ENCODE results near the gene ZNF438.

The ZNF438 gene

GRCh38 chr10:30840395-30841050, 191.1 kb downstream of the ZNF438 start:
- DNase-seq = no peak

DNA sequence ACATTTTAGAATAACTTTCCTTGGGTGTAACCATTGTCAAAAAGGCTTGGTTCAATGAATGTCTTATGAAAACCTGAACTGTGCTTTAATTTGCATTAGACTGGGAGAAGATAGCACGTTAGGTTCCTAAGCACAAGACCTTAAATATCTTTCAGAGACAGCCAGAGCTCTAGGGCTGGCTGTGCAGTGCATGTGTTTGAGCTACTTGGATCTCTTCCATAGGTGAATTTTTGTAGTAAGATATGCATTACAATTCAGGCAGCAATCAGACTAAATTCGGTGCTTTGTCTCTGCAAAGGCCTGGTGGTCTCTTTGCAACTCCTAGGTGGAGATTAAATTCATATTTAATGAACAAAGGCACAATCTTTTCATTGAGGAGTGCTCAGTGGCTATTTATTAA, 192.0 kb downstream of the ZNF438 start:
- DNase-seq = no peak

GRCh38 chr10:30836406-30836805, 195.3 kb downstream of the ZNF438 start:
- DNase-seq = no peak

DNA sequence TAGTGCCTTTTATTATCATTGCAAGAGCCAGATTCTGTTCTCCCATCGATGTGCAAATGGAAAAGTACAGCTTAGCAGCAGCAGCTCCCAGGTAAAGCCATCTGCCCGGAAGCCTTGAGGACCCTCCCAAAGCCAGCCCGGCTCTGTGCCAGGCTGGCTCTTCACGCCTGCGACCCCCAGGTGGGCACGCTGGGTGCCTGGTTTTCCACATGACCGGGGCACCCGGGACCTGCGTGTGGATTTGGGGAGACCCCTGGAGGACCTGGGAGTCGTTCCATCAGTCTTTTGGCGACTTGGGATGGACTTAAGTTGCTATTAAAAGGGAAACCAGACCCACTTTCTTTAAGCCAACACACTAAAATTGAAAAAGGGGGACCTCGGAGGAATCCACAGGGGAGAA, 196.5 kb downstream of the ZNF438 start:
- DNase-seq = no peak

DNA sequence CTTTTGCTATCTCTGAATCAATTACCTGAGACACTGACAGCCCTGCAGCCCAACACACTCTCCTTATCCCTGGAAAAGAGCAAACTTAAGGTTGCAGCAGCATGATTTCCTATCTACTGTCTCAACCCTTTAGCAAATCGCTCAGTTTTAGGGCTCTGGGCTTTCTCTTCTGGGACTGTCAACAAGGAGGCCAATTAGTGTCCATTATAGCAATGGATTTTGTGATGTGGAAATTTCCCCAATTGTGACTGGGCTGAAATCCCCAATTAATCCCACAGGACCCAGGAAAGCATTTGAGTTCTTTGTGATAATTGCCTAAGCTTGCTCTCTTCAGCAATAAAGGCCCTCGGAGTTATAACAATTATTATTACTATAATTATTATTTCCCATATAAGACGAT, 197.0 kb downstream of the ZNF438 start:
- DNase-seq = no peak

DNA sequence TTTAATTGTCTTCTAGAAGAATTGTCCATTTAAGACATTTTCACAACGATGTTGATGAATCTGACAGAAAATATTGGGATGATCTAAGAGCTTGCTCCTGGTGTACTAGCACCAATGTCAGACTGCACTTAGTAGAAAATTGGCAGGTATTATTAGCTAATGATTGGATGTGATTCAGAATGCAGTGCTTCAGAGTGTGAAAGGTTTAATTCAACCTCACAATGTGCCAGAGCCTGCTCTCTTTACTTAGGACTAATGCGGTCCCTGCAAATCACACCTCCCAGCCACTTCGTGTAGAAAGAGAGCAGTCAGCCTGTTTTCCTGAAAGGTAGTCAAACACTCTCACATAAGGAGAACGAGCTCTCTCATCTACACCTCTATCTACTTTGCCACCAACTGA, 197.5 kb downstream of the ZNF438 start:
- no peak for DNase-seq

DNA sequence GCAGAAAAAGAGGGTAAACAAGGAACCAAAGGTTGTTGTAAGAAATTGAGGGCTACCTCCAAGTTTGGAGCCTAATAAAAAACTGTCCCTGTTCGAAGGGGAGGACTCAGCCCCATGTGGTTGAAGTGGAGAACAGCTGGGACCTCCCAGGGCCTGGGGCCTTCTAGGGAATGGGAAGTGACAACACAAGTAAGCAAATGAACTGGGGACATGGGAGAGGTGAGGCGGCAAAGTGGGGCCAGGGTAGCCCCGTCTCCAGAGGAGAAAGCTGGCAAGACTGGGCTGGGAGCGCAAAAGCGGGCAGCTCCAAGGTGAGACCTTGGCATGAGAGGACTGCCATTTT, 198.1 kb downstream of the ZNF438 start:
- no peak for DNase-seq

GRCh38 chr10:30832749-30833627, 198.7 kb downstream of the ZNF438 start:
- DNase-seq = no peak

- no peak for DNase-seq
Observed at GRCh38 chr10:30832001-30832748, 199.5 kb downstream of the ZNF438 start.

GRCh38 chr10:30831426-30831825, 200.2 kb downstream of the ZNF438 start:
- no peak for DNase-seq

DNA sequence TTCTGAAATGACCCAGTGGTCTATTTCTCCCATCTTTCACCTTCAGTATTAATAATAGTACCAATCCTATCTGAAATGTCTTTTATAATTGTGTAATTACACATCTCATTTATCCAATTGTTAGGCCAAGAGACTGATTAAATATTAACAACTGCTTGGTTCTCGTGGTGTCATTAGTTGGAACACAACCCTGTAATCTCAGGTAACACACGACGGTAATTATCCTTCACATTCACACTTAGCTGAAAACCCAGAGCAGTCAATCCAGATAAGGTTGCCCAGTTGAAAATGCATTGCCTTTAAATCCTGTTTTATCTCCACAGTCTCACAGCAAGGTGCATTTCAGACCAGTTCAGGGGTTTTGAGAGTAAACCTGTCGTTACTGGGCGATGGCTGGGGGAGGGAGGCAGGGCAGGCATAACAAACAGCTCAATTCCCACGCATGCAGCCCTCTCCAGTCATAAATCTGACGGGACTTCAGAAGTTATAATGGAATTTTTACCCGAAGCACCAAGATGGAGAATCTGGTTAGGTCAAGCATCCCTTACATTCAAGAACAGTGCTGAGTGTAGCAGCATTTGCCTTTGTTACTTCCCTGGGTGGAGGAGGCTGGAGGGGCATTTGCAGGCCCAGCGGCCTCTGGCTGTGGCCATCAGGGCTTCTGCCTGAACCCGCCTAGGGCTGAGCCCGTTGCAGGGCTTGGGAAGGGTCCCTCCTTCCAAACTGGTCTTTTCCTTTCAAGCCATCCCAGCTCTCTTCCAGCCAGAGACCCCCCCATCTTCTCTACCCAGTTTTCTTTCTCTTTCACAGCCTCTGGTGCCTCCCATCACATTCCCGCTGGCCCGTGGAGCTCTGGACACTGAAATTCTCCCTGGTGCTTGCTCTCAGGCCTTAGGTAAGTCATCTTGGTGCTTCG, 201.1 kb downstream of the ZNF438 start:
- no peak for DNase-seq

GRCh38 chr10:30829901-30830300, 201.8 kb downstream of the ZNF438 start:
- DNase-seq = no peak

GRCh38 chr10:30828680-30829079, 203.0 kb downstream of the ZNF438 start:
- DNase-seq = no peak

GRCh38 chr10:30828164-30828563, 203.5 kb downstream of the ZNF438 start:
- DNase-seq = no peak

GRCh38 chr10:30827531-30828120, 204.0 kb downstream of the ZNF438 start:
- no peak for DNase-seq

GRCh38 chr10:30826679-30827078, 205.0 kb downstream of the ZNF438 start:
- DNase-seq = no peak

DNA sequence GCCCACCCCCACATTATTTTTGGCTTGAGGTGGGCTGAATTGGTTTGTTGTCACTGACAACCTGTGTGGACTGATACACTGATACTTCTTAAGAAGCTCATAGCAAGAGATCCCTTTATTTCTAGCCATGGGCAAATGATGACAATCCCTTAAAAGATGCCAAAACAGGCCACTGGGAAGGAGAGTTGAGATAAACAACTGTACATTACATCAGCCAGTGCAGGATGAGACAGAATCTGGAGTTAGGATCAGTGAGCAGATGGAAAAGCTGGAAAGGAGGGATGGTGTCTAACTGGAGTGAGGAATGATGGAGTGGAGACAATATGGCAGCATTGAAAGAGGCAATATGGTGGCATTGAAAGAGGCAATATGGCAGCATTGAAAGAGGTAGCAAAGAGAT, 206.2 kb downstream of the ZNF438 start:
- DNase-seq = no peak

DNA sequence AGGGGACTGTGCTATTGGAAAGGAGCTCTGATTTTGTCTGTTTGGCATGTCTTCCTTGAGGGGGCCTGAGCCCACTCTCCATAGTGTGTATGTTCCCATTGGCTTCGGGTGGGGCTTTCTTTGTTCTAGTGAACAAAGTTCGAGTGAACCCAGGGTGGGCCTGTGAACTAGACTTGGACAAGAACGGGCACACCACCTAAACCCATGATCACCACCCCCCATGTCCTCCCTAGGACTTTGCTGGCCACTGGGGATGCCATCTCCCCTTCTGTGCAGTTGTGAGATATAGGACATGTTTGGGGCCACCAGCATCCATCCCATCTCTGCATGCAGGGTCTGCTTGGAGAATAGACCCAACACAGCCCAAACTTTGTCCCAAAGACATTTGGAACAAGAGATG, 206.6 kb downstream of the ZNF438 start:
- DNase-seq = no peak

GRCh38 chr10:30823651-30824050, 208.0 kb downstream of the ZNF438 start:
- DNase-seq = no peak

DNA sequence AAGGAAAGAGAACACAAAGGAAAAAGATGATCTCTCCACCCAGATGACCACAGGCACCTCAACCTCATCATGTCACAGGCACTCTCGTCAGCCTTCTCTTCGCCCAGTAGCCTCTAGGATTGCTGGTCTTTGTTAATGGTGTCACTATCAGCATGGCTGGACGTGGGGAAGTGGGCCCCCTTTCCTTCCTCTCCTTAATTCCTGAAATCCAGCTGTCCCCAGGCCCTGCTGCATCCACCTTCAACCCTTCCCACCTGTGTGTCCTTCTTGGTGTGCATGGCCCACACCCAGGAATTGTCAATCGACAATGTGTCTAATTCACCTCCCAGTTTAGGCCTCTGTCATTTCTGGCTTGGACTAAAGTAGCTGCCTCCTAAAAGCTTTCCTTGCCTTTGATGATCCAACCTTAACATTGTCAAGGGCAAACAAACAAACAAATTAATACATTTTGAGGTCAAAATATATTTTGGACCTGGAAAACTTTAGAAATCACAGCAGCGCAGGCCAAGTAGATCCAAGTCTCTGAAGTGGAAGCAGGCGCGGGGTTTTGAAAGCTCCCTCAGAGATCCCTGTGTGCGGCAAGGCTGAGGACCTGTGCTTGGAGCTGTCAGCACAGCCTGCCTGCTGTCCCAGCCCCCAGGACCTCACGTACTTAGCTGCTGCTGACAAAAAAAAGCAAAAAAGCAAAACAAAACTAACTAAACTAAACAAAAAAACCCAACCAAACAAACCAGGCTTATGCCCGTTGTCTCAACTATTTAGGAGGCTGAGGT, 208.8 kb downstream of the ZNF438 start:
- no peak for DNase-seq

DNA sequence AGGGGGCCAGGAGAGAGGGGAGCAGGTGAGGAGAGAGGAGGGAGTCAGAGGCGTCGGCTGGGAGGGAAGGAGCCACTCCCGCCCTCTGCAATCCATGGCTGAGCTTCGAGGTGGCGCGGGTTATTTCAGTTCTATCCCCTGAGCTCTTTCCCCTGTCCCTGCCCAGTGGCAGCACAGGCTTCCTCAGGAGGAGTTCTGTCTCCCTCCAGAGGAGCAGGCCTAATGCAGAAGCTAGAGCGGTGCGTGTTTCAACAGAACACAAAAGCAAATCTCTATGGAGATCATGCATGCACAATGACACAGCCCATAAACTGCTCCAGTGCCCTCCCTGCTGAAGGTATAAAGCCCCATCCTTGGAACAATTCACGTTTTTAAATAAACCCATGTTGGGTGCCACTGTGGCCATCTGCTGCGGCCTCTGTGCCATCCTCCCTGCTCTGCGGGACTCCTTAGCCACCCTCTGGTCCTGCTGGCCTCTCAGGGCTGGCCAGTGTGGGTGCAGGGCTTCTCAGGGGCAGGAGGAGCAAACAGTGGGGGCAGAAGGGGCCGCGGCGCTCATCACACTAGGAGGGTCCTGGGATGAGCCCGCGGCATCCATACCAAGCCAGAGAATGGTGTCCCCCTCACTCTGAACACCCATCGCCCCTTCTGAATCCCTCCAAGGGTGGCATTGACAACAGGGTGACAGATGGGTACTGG, 209.5 kb downstream of the ZNF438 start:
- DNase-seq = no peak

All from AML-193 (cell line).